Mammary epithelial cell (primary cell): ENCODE results near the gene TAAR6.

Experiments used
- EZH2 ChIP-seq: IDR thresholded peaks from 2 replicates; pipeline ENCODE4 v1.6.1; 2012; ENCODE audit warnings: low read length, inconsistent platforms, borderline replicate concordance
- TF ChIP-seq, protein P1 (sequence below), 2 donors: IDR thresholded peaks in 1 of 2; conservative IDR thresholded peaks in 1 of 2; 2 replicates each; pipeline ENCODE4 v1.5.1; 2011 to 2012; ENCODE audit warnings: inconsistent platforms in 2 of 2, low read length in 2 of 2, mild to moderate bottlenecking in 2 of 2, control low read depth in 1 of 2, low read depth in 1 of 2; ENCODE audit not compliant: insufficient read depth in 1 of 2; ENCODE audit errors: extremely low read depth in 1 of 2

- TF ChIP-seq, protein P1, sequence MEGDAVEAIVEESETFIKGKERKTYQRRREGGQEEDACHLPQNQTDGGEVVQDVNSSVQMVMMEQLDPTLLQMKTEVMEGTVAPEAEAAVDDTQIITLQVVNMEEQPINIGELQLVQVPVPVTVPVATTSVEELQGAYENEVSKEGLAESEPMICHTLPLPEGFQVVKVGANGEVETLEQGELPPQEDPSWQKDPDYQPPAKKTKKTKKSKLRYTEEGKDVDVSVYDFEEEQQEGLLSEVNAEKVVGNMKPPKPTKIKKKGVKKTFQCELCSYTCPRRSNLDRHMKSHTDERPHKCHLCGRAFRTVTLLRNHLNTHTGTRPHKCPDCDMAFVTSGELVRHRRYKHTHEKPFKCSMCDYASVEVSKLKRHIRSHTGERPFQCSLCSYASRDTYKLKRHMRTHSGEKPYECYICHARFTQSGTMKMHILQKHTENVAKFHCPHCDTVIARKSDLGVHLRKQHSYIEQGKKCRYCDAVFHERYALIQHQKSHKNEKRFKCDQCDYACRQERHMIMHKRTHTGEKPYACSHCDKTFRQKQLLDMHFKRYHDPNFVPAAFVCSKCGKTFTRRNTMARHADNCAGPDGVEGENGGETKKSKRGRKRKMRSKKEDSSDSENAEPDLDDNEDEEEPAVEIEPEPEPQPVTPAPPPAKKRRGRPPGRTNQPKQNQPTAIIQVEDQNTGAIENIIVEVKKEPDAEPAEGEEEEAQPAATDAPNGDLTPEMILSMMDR (conservative IDR thresholded peaks at IDR 0.05 in 1 of 2, IDR thresholded peaks at IDR 0.05 in 1 of 2; ENCODE audit: extremely low read depth in 1 of 2, insufficient read depth in 1 of 2, low read depth in 1 of 2, low read length in 2 of 2) = no peak
- no peak for TF ChIP-seq EZH2
Observed at GRCh38 chr6:132616677-132617076, 46.6 kb downstream of the TAAR6 start.
